ENCODE results near the gene CANT1.
"Not testable (repeated sequence)": the region's sequence is repeated elsewhere in the genome, so short reads cannot be mapped to it uniquely, and the experiment has no call there.

CANT1 gene

GRCh38 chr17:79043191-79043930, 33.8 kb upstream of the CANT1 start:
- no peak for DNase-seq (ENCODE audit: low read depth)

- peak; percentile 48 for DNase-seq (ENCODE audit: low read depth)
Observed at GRCh38 chr17:79042421-79043190, 33.0 kb upstream of the CANT1 start.

- no peak for DNase-seq (ENCODE audit: low read depth)
Observed at GRCh38 chr17:79041723-79042420, 32.3 kb upstream of the CANT1 start.

- DNase-seq (ENCODE audit: low read depth) = no peak
Observed at GRCh38 chr17:79041041-79041570, 31.5 kb upstream of the CANT1 start.

- no peak for DNase-seq (ENCODE audit: low read depth)
Observed at GRCh38 chr17:79039886-79040285, 30.3 kb upstream of the CANT1 start.

- no peak for DNase-seq (ENCODE audit: low read depth)
Observed at GRCh38 chr17:79039171-79039570, 29.6 kb upstream of the CANT1 start.

- no peak for DNase-seq (ENCODE audit: low read depth)
Observed at GRCh38 chr17:79038545-79039135, 29.1 kb upstream of the CANT1 start.

- no peak for DNase-seq (ENCODE audit: low read depth)
Observed at GRCh38 chr17:79036596-79036995, 27.0 kb upstream of the CANT1 start.

- no peak for DNase-seq (ENCODE audit: low read depth)
Observed at GRCh38 chr17:79036181-79036580, 26.6 kb upstream of the CANT1 start.

- DNase-seq (ENCODE audit: low read depth) = no peak
Observed at GRCh38 chr17:79035686-79036085, 26.1 kb upstream of the CANT1 start.

GRCh38 chr17:79034931-79035485, 25.4 kb upstream of the CANT1 start:
- DNase-seq (ENCODE audit: low read depth) = no peak

GRCh38 chr17:79033741-79034501, 24.4 kb upstream of the CANT1 start:
- no peak for DNase-seq (ENCODE audit: low read depth)

- DNase-seq (ENCODE audit: low read depth) = no peak
Observed at GRCh38 chr17:79033046-79033616, 23.6 kb upstream of the CANT1 start.

- no peak for DNase-seq (ENCODE audit: low read depth)
Observed at GRCh38 chr17:79031996-79032875, 22.7 kb upstream of the CANT1 start.

- DNase-seq (ENCODE audit: low read depth) = not testable (repeated sequence)
Observed at GRCh38 chr17:79030636-79031035, 21.1 kb upstream of the CANT1 start.

- no peak for DNase-seq (ENCODE audit: low read depth)
Observed at GRCh38 chr17:79029327-79030009, 19.9 kb upstream of the CANT1 start.

- DNase-seq (ENCODE audit: low read depth) = no peak
Observed at GRCh38 chr17:79028496-79029326, 19.1 kb upstream of the CANT1 start.

GRCh38 chr17:79027925-79028491, 18.4 kb upstream of the CANT1 start:
- DNase-seq (ENCODE audit: low read depth) = no peak
